HFF-Myc (cell line): ENCODE measurements around the gene SLC18A2.
"Not testable (repeated sequence)": the region's sequence is repeated elsewhere in the genome, so short reads cannot be mapped to it uniquely, and the experiment has no call there.

ENCODE experiments used
- DNase-seq: peaks from one replicate; pipeline ENCODE4 v3.0.0-alpha.2; 2011; ENCODE audit warnings: low read depth; ENCODE audit errors: extremely low read depth
- H3K4me3 ChIP-seq: replicated peaks from 2 replicates; pipeline ENCODE4 v1.5.1; 2011; ENCODE audit warnings: low read depth, mild to moderate bottlenecking, control low read depth, low read length
- TF ChIP-seq, protein P1 (sequence below): IDR thresholded peaks from 2 replicates; pipeline ENCODE4 v1.5.1; 2012; ENCODE audit warnings: mild to moderate bottlenecking, low read depth, low read length, control low read depth; ENCODE audit errors: missing control alignments

The SLC18A2 gene

DNA sequence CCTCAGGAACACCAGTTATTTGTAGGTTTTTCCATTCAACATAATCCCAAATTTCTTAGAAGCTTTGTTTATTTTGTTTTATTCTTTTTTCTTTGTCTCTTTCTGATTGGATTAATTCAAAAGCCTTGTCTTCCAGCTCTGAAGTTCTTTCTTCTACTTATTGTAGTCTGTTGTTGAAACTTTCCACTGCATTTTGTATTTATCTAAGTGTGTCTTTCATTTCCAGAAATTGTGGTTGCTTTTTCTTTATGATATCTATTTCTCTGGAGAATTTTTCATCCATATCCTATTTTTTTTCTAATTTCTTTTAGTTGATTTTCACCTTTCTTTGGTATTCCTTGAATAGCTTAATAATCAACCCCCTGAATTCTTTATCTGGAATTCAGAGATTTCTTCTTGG lies 58.5 kb downstream of the SLC18A2 start:
- DNase-seq, result no peak
- H3K4me3 ChIP-seq, result no peak overlapping the region
- TF ChIP-seq, protein P1, sequence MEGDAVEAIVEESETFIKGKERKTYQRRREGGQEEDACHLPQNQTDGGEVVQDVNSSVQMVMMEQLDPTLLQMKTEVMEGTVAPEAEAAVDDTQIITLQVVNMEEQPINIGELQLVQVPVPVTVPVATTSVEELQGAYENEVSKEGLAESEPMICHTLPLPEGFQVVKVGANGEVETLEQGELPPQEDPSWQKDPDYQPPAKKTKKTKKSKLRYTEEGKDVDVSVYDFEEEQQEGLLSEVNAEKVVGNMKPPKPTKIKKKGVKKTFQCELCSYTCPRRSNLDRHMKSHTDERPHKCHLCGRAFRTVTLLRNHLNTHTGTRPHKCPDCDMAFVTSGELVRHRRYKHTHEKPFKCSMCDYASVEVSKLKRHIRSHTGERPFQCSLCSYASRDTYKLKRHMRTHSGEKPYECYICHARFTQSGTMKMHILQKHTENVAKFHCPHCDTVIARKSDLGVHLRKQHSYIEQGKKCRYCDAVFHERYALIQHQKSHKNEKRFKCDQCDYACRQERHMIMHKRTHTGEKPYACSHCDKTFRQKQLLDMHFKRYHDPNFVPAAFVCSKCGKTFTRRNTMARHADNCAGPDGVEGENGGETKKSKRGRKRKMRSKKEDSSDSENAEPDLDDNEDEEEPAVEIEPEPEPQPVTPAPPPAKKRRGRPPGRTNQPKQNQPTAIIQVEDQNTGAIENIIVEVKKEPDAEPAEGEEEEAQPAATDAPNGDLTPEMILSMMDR, result no peak

DNA sequence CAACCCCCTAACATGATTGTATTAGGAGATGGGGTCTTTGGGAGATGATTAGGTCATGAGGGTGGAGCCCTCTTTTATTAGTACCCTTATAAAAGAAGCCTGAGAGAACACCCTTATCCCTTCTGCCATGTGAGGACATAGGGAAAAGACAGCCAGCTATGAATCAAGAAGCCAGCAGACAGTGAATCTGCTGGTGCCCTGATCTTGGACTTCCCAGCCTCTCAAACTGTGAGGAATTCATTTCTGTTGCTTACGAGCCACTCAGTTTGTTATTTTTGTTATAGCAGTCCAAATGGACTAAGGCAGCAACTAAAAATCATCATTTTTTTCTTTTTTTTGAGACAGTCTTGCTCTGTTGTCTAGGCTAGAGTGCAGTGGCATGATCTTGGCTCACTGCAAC lies 59.8 kb downstream of the SLC18A2 start:
- DNase-seq, result no peak
- H3K4me3 ChIP-seq, result no peak overlapping the region
- TF ChIP-seq, protein P1, result no peak

DNA sequence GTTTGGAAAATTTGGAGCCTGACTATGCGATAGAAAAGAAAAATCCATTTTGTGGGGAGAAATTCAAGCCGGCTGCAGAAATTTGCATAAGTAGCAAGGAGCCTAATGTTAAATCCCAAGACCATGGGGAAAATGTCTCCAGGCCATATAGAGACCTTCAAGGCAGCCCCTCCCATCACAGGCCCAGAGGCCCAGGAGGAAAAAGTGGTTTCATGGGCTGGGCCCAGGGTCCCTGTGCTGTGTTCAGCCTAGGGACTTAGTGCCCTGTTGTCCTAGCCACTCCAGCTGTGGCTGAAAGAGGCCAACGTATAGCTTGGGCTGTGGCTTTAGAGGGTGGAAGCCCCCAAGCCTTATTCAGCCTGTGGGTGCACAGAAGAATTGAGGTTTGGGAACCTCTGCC lies 62.5 kb downstream of the SLC18A2 start:
- not testable (repeated sequence) for DNase-seq, H3K4me3 ChIP-seq

DNA sequence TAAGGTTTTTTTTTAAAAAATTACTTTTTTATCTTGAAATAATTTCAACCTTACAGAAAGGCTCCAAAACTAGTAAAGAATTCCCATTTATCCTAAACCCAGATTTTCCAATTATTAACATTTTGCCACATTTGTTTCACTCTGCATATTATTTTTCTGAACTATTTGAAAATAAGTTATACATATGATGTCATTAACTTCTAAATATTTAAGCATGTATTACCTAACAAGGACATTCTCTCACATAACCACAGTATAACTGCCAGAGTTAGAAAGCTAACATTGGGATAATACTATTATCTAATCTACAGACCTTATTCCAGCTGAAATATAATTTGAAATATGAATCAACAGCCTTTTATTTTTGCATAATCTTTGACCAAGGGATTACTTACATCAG lies 65.8 kb downstream of the SLC18A2 start:
- TF ChIP-seq, protein P1, result no peak
- DNase-seq, result no peak
- H3K4me3 ChIP-seq, result no peak overlapping the region

DNA sequence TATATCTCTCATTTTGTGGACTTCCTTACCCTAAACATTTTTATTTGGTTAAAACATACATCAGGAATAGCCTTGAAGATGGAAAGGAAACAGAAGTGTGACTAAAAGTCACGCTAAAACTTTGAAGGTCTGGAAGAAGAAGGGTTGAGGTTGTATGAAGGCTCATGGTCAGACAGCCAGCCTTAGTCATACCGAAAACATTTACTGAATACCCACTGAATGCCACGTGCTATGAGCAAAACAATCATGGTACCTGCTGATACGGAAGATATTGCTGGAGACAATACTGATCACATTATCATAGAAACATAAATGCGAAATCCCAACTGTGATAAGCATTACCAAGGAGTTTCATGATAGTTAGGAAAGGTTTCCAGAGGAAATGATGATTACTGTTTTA lies 70.3 kb downstream of the SLC18A2 start:
- TF ChIP-seq, protein P1, result no peak
- no peak for DNase-seq
- H3K4me3 ChIP-seq, result no peak overlapping the region

DNA sequence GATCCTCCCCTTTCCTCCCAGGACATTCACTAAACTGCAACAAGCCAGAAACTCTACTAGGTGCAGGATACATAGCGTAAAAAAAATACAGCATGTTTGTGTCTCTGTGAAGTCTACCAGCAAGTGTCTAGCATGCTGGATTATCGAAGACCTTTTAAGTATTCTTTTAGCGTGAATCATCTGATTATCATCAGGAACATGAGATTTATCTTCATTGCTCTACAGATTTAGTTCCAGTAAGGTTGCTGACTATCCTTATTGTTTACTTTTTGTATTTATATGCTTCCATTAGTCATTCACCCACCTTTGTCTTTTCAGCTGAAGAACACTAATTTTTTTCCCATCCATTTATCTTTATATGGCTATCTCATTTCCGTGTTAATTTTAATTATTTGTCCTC lies 71.5 kb downstream of the SLC18A2 start:
- no peak for DNase-seq
- TF ChIP-seq, protein P1, result no peak
- H3K4me3 ChIP-seq, result no peak overlapping the region

DNA sequence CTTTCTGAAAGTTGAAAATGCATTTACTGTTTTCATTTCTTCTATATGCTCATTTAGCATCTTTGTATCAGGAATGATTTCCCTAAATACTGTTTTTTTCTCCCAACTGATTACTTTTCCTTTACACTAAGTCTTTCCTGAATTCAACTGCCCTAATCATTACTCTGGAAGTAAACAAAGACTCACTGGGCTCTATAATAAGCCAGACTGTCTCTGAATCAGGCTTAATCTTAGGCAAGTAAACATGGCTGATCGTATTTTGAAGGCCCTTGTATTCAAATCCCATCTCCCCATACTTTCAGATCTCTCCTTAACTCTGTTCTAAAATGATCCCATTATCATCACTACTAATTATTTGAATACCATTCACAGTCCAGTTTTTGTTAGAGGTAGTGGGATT lies 72.7 kb downstream of the SLC18A2 start:
- DNase-seq, result no peak
- TF ChIP-seq, protein P1, result no peak
- H3K4me3 ChIP-seq, result no peak overlapping the region

DNA sequence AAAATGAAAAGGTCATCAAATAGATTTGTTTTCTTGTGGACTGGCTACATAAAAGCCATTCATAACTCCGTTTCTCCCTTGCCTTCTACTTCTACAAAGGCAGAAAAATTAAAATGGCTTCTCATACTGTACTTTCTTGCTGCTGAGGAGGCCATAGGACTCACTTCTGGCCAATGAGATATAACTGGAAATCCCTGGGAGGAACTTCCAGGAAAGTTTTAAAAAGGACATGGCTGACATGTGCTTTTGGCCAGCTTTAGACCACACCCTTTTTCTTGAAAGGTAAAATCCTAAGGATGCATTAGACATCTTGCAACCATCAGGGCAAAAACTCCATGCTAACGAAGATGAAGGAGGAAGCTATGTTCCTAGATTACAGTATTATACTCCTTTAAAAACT lies 75.8 kb downstream of the SLC18A2 start:
- H3K4me3 ChIP-seq, result no peak overlapping the region
- DNase-seq, result no peak
- TF ChIP-seq, protein P1, result no peak
